Vagina (tissue), 2 donors: Measurements from ENCODE around the gene EPHB1. TPM values are rescaled to one million over a fixed set of nuclear protein-coding genes. Genes with fewer than 3 reads are reported as not detected.
A peak's percentile ranks its signal among the peaks of the same experiment; 100 is the strongest.

Experiments
- DNase-seq, 2 donors: peaks; one replicate each; pipeline ENCODE4 v3.0.0-alpha.2; 2017; ENCODE audit errors: extremely low spot score in 2 of 2
- H3K27ac ChIP-seq: fragments of 200-600 bp; sonication (generic); one replicate; pipeline ENCODE4 v1.5.1; 2019
- H3K27me3 ChIP-seq: fragments of 200-600 bp; sonication (generic); one replicate; pipeline ENCODE4 v1.5.1; 2019
- H3K36me3 ChIP-seq, 2 donors: fragments of 200-600 bp; sonication (generic); one replicate each; pipeline ENCODE4 v1.5.1; 2017 to 2019
- H3K4me1 ChIP-seq: fragments of 200-600 bp; sonication (generic); one replicate; pipeline ENCODE4 v1.5.1; 2019
- H3K4me3 ChIP-seq, 2 donors: fragments of 200-600 bp; sonication (generic); 1 replicate in 1 of 2; 2 replicates in 1 of 2; pipeline ENCODE4 v1.5.1; 2016 to 2019
- H3K9me3 ChIP-seq: fragments of 200-600 bp; sonication (generic); one replicate; pipeline ENCODE4 v1.5.1; 2019
- CTCF ChIP-seq, 3 experiments: fragments of 450-650 bp in 2 of 3; fragments of 200-600 bp in 1 of 3; sonication (generic) in 1 of 3; IDR thresholded peaks; one replicate each; pipeline ENCODE4 v1.5.1; 2017 to 2019; ENCODE audit warnings: antibody characterized with exemption in 3 of 3, mild to moderate bottlenecking in 2 of 3, moderate library complexity in 2 of 3
- POLR2A ChIP-seq, 2 donors: fragments of 450-650 bp; IDR thresholded peaks; one replicate each; pipeline ENCODE4 v1.6.1; 2017; ENCODE audit warnings: antibody characterized with exemption in 2 of 2, mild to moderate bottlenecking in 2 of 2, moderate library complexity in 2 of 2
- POLR2AphosphoS5 ChIP-seq, 2 donors: sonication (generic); formaldehyde crosslinking; IDR thresholded peaks; one replicate each; pipeline ENCODE4 v1.9.0; 2017; ENCODE audit warnings: antibody characterized with exemption in 2 of 2, mild to moderate bottlenecking in 2 of 2, low read depth in 1 of 2; ENCODE audit not compliant: insufficient read depth in 1 of 2
- intact Hi-C: fragments of 100-400 bp; cut with DNase I; formaldehyde crosslinking; loops from one replicate; pipeline ENCODE4 v1.15.1; 2023
- total RNA-seq: library from RNA; depleted of rRNA; stranded (reverse); fragments of >200 nt; gene quantifications from one replicate; pipeline ENCODE4 v1.2.3, GENCODE V29; 2016

Gene EPHB1
- total RNA-seq, 1 donor from 2014 or later, result 2.2 TPM

- Histone ChIP-seq H3K9me3 (no peaks in the 10 kb centered on the region), H3K4me1 (no peaks in the 10 kb centered on the region), H3K27ac (no peak overlapping the region), H3K27me3 (no peaks in the 10 kb centered on the region), H3K4me3 (no peak overlapping the region), H3K36me3 (no peaks in the 10 kb centered on the region)
- peak; percentile 67 to 77 for DNase-seq
- no peak for TF ChIP-seq POLR2AphosphoS5 (IDR thresholded peaks at IDR 0.05; ENCODE audit: insufficient read depth in 1 of 2, low read depth in 1 of 2)
- TF ChIP-seq CTCF (IDR thresholded peaks at IDR 0.05), result no peak
- TF ChIP-seq POLR2A (IDR thresholded peaks at IDR 0.05), result no peak
- intact Hi-C loops, result no loop called here
Measured at GRCh38 chr3:134804508-134805480, 9.7 kb downstream of the EPHB1 start.

- Histone ChIP-seq H3K27me3 (no peaks in the 10 kb centered on the region), H3K36me3 (no peaks in the 10 kb centered on the region), H3K9me3 (no peaks in the 10 kb centered on the region), H3K27ac (no peak overlapping the region), H3K4me1 (no peaks in the 10 kb centered on the region), H3K4me3 (no peak overlapping the region)
- peak; percentile 40 to 67 for DNase-seq
- TF ChIP-seq POLR2A (IDR thresholded peaks at IDR 0.05) (no peak), CTCF (IDR thresholded peaks at IDR 0.05) (no peak), POLR2AphosphoS5 (IDR thresholded peaks at IDR 0.05; ENCODE audit: insufficient read depth in 1 of 2, low read depth in 1 of 2) (no peak)
- intact Hi-C loops, result no loop called here
Measured at GRCh38 chr3:134807189-134807588, 12.1 kb downstream of the EPHB1 start.

DNA sequence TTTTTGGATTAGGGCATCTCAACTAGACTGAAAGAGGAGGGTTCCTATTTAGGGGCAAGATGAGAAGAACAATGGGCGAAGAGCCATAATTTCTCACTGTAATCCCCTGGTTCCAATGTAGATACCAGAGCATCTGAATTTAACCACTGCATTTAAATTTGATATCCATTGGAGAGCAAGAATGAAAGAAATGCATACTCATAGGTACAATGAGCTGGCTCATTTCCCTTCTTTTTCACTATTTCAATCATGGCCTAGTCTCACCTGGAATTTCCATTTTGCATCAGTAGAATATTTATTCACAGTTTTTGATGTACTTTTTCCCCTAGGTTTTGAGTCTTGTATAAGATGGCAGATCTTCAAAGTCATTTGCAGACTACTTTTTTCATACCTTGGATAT lies 13.8 kb downstream of the EPHB1 start:
- H3K36me3 ChIP-seq, result no peaks in the 10 kb centered on the region
- TF ChIP-seq POLR2AphosphoS5 (IDR thresholded peaks at IDR 0.05; ENCODE audit: insufficient read depth in 1 of 2, low read depth in 1 of 2) (no peak), CTCF (IDR thresholded peaks at IDR 0.05) (no peak), POLR2A (IDR thresholded peaks at IDR 0.05) (no peak)
- H3K9me3 ChIP-seq, result no peaks in the 10 kb centered on the region
- DNase-seq, result no peak
- no peak overlapping the region for H3K4me3 ChIP-seq
- H3K27ac ChIP-seq, result no peak overlapping the region
- H3K4me1 ChIP-seq, result no peaks in the 10 kb centered on the region
- intact Hi-C loops, result no loop called here
- no peaks in the 10 kb centered on the region for H3K27me3 ChIP-seq

DNA sequence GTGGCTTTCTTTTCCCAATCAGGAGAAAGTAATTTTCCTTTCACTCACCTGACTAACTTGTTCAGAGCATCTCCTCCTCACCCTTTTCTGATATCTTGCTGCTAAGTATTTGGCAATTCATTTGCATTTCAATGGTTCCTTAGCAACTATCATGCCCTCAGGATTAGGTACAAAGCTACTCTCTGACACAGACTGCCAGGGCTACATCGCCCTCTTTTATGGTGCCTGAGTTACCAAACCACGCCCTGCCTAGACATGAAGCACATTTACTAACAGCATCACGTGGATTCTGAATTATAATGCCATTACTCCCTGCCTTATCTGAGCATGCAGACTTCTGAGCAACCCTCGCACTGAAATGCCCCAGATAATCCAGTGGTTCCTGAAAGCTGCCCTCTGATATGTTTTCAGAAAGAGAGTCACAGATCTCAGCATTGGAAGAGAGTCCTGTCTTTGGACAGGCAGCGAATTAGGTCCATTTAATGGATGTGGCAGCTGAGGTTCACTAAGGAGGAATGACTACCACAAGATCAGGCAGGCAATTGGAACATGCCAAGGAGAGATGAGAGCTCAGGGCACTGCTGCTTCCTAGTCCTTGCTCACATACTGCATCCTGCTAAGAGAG lies 14.5 kb downstream of the EPHB1 start:
- no peak overlapping the region for H3K27ac ChIP-seq
- no peak overlapping the region for H3K4me3 ChIP-seq
- DNase-seq, result peak in 1 of 2 donors; percentile 3
- no peaks in the 10 kb centered on the region for H3K36me3 ChIP-seq
- TF ChIP-seq CTCF (IDR thresholded peaks at IDR 0.05) (no peak), POLR2AphosphoS5 (IDR thresholded peaks at IDR 0.05; ENCODE audit: insufficient read depth in 1 of 2, low read depth in 1 of 2) (no peak), POLR2A (IDR thresholded peaks at IDR 0.05) (no peak)
- no peaks in the 10 kb centered on the region for H3K9me3 ChIP-seq
- intact Hi-C loops, result no loop called here
- H3K4me1 ChIP-seq, result no peaks in the 10 kb centered on the region
- H3K27me3 ChIP-seq, result no peaks in the 10 kb centered on the region

DNA sequence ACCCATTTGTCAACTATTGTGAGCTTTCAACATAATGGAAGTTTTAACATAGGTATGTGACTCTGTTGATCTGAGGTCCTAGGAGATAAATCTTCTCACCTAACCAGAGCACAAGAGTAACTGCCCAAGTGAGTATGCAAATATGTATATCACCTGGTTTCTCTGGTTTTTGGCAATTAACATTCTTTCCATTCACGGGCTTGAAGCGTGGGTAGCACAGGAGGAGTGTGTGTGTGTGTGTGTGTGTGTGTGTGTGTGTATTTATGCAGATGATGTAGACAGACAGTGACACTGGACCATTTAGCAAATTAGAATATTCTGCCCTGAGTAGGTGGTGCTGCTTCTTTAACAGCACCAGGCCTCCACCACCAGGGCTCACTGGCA lies 15.0 kb downstream of the EPHB1 start:
- H3K27me3 ChIP-seq, result no peaks in the 10 kb centered on the region
- H3K4me1 ChIP-seq, result no peaks in the 10 kb centered on the region
- H3K36me3 ChIP-seq, result no peaks in the 10 kb centered on the region
- H3K9me3 ChIP-seq, result no peaks in the 10 kb centered on the region
- no peak overlapping the region for H3K27ac ChIP-seq
- TF ChIP-seq POLR2A (IDR thresholded peaks at IDR 0.05) (no peak), CTCF (IDR thresholded peaks at IDR 0.05) (no peak), POLR2AphosphoS5 (IDR thresholded peaks at IDR 0.05; ENCODE audit: insufficient read depth in 1 of 2, low read depth in 1 of 2) (no peak)
- H3K4me3 ChIP-seq, result no peak overlapping the region
- DNase-seq, result no peak
- intact Hi-C loops, result no loop called here
